Gastroesophageal sphincter (tissue), 4 donors: ENCODE data around the gene CDC42BPA. TPM values are rescaled to one million over a fixed set of nuclear protein-coding genes. Genes with fewer than 3 reads are reported as not detected.

ENCODE experiments used
- ATAC-seq: fragments of 150-250 bp; one replicate; pipeline ENCODE4 v1.9.1; 2016; ENCODE audit warnings: mild to moderate bottlenecking, moderate library complexity
- H3K27ac ChIP-seq, 4 donors: fragments of 200-600 bp; sonication (generic) in 3 of 4; 1 replicate in 3 of 4; 2 replicates in 1 of 4; pipeline ENCODE4 v1.5.1; 2016 to 2019
- H3K27me3 ChIP-seq: fragments of 200-600 bp; sonication (generic); one replicate; pipeline ENCODE4 v1.5.1; 2019
- H3K36me3 ChIP-seq, 2 donors: fragments of 200-600 bp; sonication (generic); one replicate each; pipeline ENCODE4 v1.5.1; 2019; ENCODE audit warnings: control low read depth in 1 of 2
- H3K4me1 ChIP-seq, 3 donors: fragments of 200-600 bp; sonication (generic); 1 replicate in 2 of 3; 2 replicates in 1 of 3; pipeline ENCODE4 v1.5.1; 2016 to 2019; ENCODE audit warnings: control low read depth in 2 of 3
- H3K4me3 ChIP-seq, 2 donors: fragments of 200-600 bp; sonication (generic); one replicate each; pipeline ENCODE4 v1.5.1; 2019; ENCODE audit warnings: mild to moderate bottlenecking in 1 of 2, moderate library complexity in 1 of 2
- H3K9me3 ChIP-seq, 3 donors: fragments of 200-600 bp; sonication (generic); one replicate each; pipeline ENCODE4 v1.5.1; 2017 to 2019; ENCODE audit warnings: control low read depth in 2 of 3
- CTCF ChIP-seq, 4 experiments: fragments of 200-600 bp in 2 of 4; fragments of 450-650 bp in 2 of 4; sonication (generic) in 1 of 4; IDR thresholded peaks; one replicate each; pipeline ENCODE4 v1.5.1; 2017 to 2019; ENCODE audit warnings: antibody characterized with exemption in 4 of 4, mild to moderate bottlenecking in 2 of 4, moderate library complexity in 2 of 4
- EP300 ChIP-seq: sonication (generic); formaldehyde crosslinking; IDR thresholded peaks from one replicate; pipeline ENCODE4 v1.6.1; 2017; ENCODE audit warnings: antibody characterized with exemption, mild to moderate bottlenecking
- POLR2A ChIP-seq, 2 donors: fragments of 450-650 bp; IDR thresholded peaks; one replicate each; pipeline ENCODE4 v1.6.1; 2017; ENCODE audit warnings: antibody characterized with exemption in 2 of 2, mild to moderate bottlenecking in 2 of 2, moderate library complexity in 1 of 2
- POLR2AphosphoS5 ChIP-seq: sonication (generic); formaldehyde crosslinking; IDR thresholded peaks from one replicate; pipeline ENCODE4 v1.6.1; 2017; ENCODE audit warnings: antibody characterized with exemption
- WGBS, 2 donors: methylation state at CpG; one replicate each; pipeline ENCODE4 v1.1.5; 2018; ENCODE audit warnings: low coverage in 1 of 2; 5-methylcytosine and 5-hydroxymethylcytosine counted together
- total RNA-seq, 4 donors: library from RNA; depleted of rRNA; stranded (reverse); fragments of >200 nt; gene quantifications; one replicate each; pipeline ENCODE4 v1.1.0, GENCODE V29; 2016

The CDC42BPA gene
- total RNA-seq, 4 donors from 2014 or later = 60.7 to 92.1 (median 74.1) TPM

- no peaks in the 10 kb centered on the region for H3K36me3 ChIP-seq
- TF ChIP-seq CTCF (IDR thresholded peaks at IDR 0.05) (no peak), POLR2A (IDR thresholded peaks at IDR 0.05) (no peak), EP300 (no peak), POLR2AphosphoS5 (no peak)
- no peak overlapping the region for H3K4me3 ChIP-seq
- H3K27ac ChIP-seq = no peak overlapping the region
- 73 to 100% methylated on average over 1 to 2 of the region's 4 CpGs for WGBS, 2 donors
- no peaks in the 10 kb centered on the region for H3K4me1 ChIP-seq
- H3K27me3 ChIP-seq = no peaks in the 10 kb centered on the region
- H3K9me3 ChIP-seq = peaks cover 0 to 5% (median 0%) of the 10 kb centered on the region in 3 donors
- no peak for ATAC-seq
Observed at GRCh38 chr1:227333423-227333822, 15.1 kb upstream of the CDC42BPA start.

GRCh38 chr1:227330279-227331076 lies 12.2 kb upstream of the CDC42BPA start:
- peaks cover 0 to 5% (median 0%) of the 10 kb centered on the region in 3 donors for H3K9me3 ChIP-seq
- no peak overlapping the region for H3K4me3 ChIP-seq
- WGBS, 2 donors = 60 to 69% methylated on average over 2 to 8 of the region's 8 CpGs
- TF ChIP-seq CTCF (IDR thresholded peaks at IDR 0.05) (no peak), POLR2AphosphoS5 (peak; percentile 20)
- H3K27ac ChIP-seq = no peak overlapping the region
- no peaks in the 10 kb centered on the region for H3K4me1 ChIP-seq
- no peaks in the 10 kb centered on the region for H3K27me3 ChIP-seq
- ATAC-seq = no peak
- H3K36me3 ChIP-seq = no peaks in the 10 kb centered on the region

GRCh38 chr1:227328405-227329019 lies 10.2 kb upstream of the CDC42BPA start:
- no peaks in the 10 kb centered on the region for H3K36me3 ChIP-seq
- H3K27me3 ChIP-seq = no peaks in the 10 kb centered on the region
- no peak overlapping the region for H3K27ac ChIP-seq
- WGBS, 2 donors = 85% methylated on average over 5 to 6 of the region's 6 CpGs
- no peaks in the 10 kb centered on the region for H3K4me1 ChIP-seq
- ATAC-seq = no peak
- no peak for TF ChIP-seq POLR2A (IDR thresholded peaks at IDR 0.05)
- no peak for TF ChIP-seq CTCF (IDR thresholded peaks at IDR 0.05)
- no peak for TF ChIP-seq POLR2AphosphoS5
- no peak overlapping the region for H3K4me3 ChIP-seq
- peaks cover 0 to 8% (median 0%) of the 10 kb centered on the region in 3 donors for H3K9me3 ChIP-seq

- peaks cover 0 to 5% (median 0%) of the 10 kb centered on the region in 3 donors for H3K9me3 ChIP-seq
- WGBS, 2 donors = 78 to 100% methylated on average over 1 to 3 of the region's 3 CpGs
- no peaks in the 10 kb centered on the region for H3K4me1 ChIP-seq
- no peak overlapping the region for H3K4me3 ChIP-seq
- H3K27ac ChIP-seq = no peak overlapping the region
- no peak for ATAC-seq
- no peaks in the 10 kb centered on the region for H3K27me3 ChIP-seq
- no peaks in the 10 kb centered on the region for H3K36me3 ChIP-seq
- TF ChIP-seq EP300 (no peak), POLR2A (IDR thresholded peaks at IDR 0.05) (no peak), POLR2AphosphoS5 (no peak), CTCF (IDR thresholded peaks at IDR 0.05) (no peak)
Observed at GRCh38 chr1:227325156-227325555, 6.9 kb upstream of the CDC42BPA start.

GRCh38 chr1:227323967-227324268 lies 5.6 kb upstream of the CDC42BPA start:
- H3K27me3 ChIP-seq = no peaks in the 10 kb centered on the region
- no peak for ATAC-seq
- H3K4me1 ChIP-seq = peaks cover 0 to 6% (median 0%) of the 10 kb centered on the region in 3 donors
- no peak overlapping the region for H3K4me3 ChIP-seq
- TF ChIP-seq POLR2AphosphoS5 = no peak
- TF ChIP-seq CTCF (IDR thresholded peaks at IDR 0.05) = no peak
- no peak for TF ChIP-seq POLR2A (IDR thresholded peaks at IDR 0.05)
- no peak for TF ChIP-seq EP300
- peaks cover 0 to 5% (median 0%) of the 10 kb centered on the region in 3 donors for H3K9me3 ChIP-seq
- H3K36me3 ChIP-seq = no peaks in the 10 kb centered on the region
- no peak overlapping the region for H3K27ac ChIP-seq
